ENCODE results near the gene LRRC75B.

Gene LRRC75B

GRCh38 chr22:24582056-24582814 lies 10.6 kb downstream of the LRRC75B start:
- ATAC-seq = no peak
- no peak for TF ChIP-seq TCF4 (CRISPR knock-in tag; IDR thresholded peaks at IDR 0.05; ENCODE audit: borderline replicate concordance)
- TF ChIP-seq ESRRG (CRISPR knock-in tag; IDR thresholded peaks at IDR 0.05) = no peak
- TF ChIP-seq PPARA (CRISPR knock-in tag; IDR thresholded peaks at IDR 0.05; ENCODE audit: borderline replicate concordance) = no peak
- no peak for TF ChIP-seq OSR1 (CRISPR knock-in tag; IDR thresholded peaks at IDR 0.05)
- no peak for TF ChIP-seq TSHZ2 (CRISPR knock-in tag; IDR thresholded peaks at IDR 0.05)
- TF ChIP-seq SNAI2 (CRISPR knock-in tag; IDR thresholded peaks at IDR 0.05) = no peak
- no peak for TF ChIP-seq ZNF565 (CRISPR knock-in tag; conservative IDR thresholded peaks at IDR 0.05; ENCODE audit: low read depth)
- TF ChIP-seq POU6F1 (CRISPR knock-in tag; IDR thresholded peaks at IDR 0.05; ENCODE audit: borderline replicate concordance, low read depth) = no peak
- TF ChIP-seq BACH2 (CRISPR knock-in tag; IDR thresholded peaks at IDR 0.05; ENCODE audit: borderline replicate concordance) = no peak
- TF ChIP-seq ZFP30 (CRISPR knock-in tag; IDR thresholded peaks at IDR 0.05) = no peak
- no peak for TF ChIP-seq ISL1 (CRISPR knock-in tag; IDR thresholded peaks at IDR 0.05)
- no peak for TF ChIP-seq CREB5 (CRISPR knock-in tag; IDR thresholded peaks at IDR 0.05; ENCODE audit: low read depth)
- TF ChIP-seq ZC3H10 (CRISPR knock-in tag; IDR thresholded peaks at IDR 0.05) = no peak
- TF ChIP-seq GLIS3 (CRISPR knock-in tag; IDR thresholded peaks at IDR 0.05) = no peak
- TF ChIP-seq ZNF8 (CRISPR knock-in tag; IDR thresholded peaks at IDR 0.05) = no peak
- no peak for TF ChIP-seq TOX (CRISPR knock-in tag; IDR thresholded peaks at IDR 0.05; ENCODE audit: borderline replicate concordance)
- no peak for TF ChIP-seq ARNTL (CRISPR knock-in tag; IDR thresholded peaks at IDR 0.05; ENCODE audit: borderline replicate concordance, low read depth)
- TF ChIP-seq ZNF70 (CRISPR knock-in tag; IDR thresholded peaks at IDR 0.05) = no peak
- TF ChIP-seq PATZ1 (CRISPR knock-in tag; IDR thresholded peaks at IDR 0.05; ENCODE audit: borderline replicate concordance) = no peak
- no peak for TF ChIP-seq CSDC2 (CRISPR knock-in tag; IDR thresholded peaks at IDR 0.05)

GRCh38 chr22:24580276-24580675 lies 12.6 kb downstream of the LRRC75B start:
- TF ChIP-seq OSR1 (CRISPR knock-in tag; IDR thresholded peaks at IDR 0.05) = no peak
- peak; percentile 42 for TF ChIP-seq ISL1 (CRISPR knock-in tag; IDR thresholded peaks at IDR 0.05)
- ATAC-seq = peak; percentile 42

GRCh38 chr22:24579258-24579601 lies 13.6 kb downstream of the LRRC75B start:
- TF ChIP-seq ISL1 (CRISPR knock-in tag; IDR thresholded peaks at IDR 0.05) = no peak
- no peak for TF ChIP-seq GLIS3 (CRISPR knock-in tag; IDR thresholded peaks at IDR 0.05)
- no peak for TF ChIP-seq ZNF8 (CRISPR knock-in tag; IDR thresholded peaks at IDR 0.05)
- no peak for TF ChIP-seq TSHZ2 (CRISPR knock-in tag; IDR thresholded peaks at IDR 0.05)
- TF ChIP-seq ZNF70 (CRISPR knock-in tag; IDR thresholded peaks at IDR 0.05) = no peak
- TF ChIP-seq CSRNP3 (CRISPR knock-in tag; IDR thresholded peaks at IDR 0.05) = no peak
- no peak for TF ChIP-seq POU6F1 (CRISPR knock-in tag; IDR thresholded peaks at IDR 0.05; ENCODE audit: borderline replicate concordance, low read depth)
- TF ChIP-seq BACH2 (CRISPR knock-in tag; IDR thresholded peaks at IDR 0.05; ENCODE audit: borderline replicate concordance) = no peak
- no peak for TF ChIP-seq TCF4 (CRISPR knock-in tag; IDR thresholded peaks at IDR 0.05; ENCODE audit: borderline replicate concordance)
- TF ChIP-seq OSR1 (CRISPR knock-in tag; IDR thresholded peaks at IDR 0.05) = no peak
- TF ChIP-seq ZC3H10 (CRISPR knock-in tag; IDR thresholded peaks at IDR 0.05) = no peak
- no peak for TF ChIP-seq ESRRG (CRISPR knock-in tag; IDR thresholded peaks at IDR 0.05)
- ATAC-seq = no peak

All from SK-N-SH treated with all-trans-retinoic acid at 6 μM for 48 hours (cell line).